A673 (cell line): ENCODE measurements around the gene TRRAP.

Source experiments
- EZH2 ChIP-seq: fragments of 200-600 bp; sonication (generic); IDR thresholded peaks from 2 replicates; pipeline ENCODE4 v1.6.1; 2017; ENCODE audit warnings: borderline replicate concordance, low read depth, mild to moderate bottlenecking, mixed read lengths, antibody characterized with exemption, low read length; ENCODE audit not compliant: poor library complexity, severe bottlenecking
- TF ChIP-seq, protein P1 (sequence below): fragments of 300-800, 200-600 bp; sonication (generic); conservative IDR thresholded peaks from 2 replicates; pipeline ENCODE4 v1.5.1; 2017; ENCODE audit warnings: low read depth, mild to moderate bottlenecking, antibody characterized with exemption, low read length, moderate library complexity, mixed read lengths

DNA sequence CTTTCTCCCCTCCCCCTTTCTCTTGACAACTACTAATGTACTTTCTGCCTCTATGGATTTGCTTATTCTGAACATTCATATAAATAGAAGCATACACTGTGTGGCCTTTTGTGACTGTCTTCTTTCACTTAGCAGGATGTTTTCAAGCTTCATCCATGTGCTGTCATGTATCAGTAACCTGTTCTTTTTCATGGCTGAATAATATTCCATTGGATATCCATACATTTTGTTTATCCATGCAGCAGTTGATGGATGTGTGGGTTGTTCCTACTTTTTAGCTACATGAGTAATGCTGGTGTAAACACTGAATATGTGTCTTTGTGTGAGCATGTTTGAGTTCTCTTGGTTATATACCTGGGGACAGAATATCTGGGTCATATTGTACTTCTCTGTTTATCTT, 107.6 kb downstream of the TRRAP start:
- no peak for TF ChIP-seq EZH2
- TF ChIP-seq, protein P1, sequence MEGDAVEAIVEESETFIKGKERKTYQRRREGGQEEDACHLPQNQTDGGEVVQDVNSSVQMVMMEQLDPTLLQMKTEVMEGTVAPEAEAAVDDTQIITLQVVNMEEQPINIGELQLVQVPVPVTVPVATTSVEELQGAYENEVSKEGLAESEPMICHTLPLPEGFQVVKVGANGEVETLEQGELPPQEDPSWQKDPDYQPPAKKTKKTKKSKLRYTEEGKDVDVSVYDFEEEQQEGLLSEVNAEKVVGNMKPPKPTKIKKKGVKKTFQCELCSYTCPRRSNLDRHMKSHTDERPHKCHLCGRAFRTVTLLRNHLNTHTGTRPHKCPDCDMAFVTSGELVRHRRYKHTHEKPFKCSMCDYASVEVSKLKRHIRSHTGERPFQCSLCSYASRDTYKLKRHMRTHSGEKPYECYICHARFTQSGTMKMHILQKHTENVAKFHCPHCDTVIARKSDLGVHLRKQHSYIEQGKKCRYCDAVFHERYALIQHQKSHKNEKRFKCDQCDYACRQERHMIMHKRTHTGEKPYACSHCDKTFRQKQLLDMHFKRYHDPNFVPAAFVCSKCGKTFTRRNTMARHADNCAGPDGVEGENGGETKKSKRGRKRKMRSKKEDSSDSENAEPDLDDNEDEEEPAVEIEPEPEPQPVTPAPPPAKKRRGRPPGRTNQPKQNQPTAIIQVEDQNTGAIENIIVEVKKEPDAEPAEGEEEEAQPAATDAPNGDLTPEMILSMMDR = no peak
